Kidney (tissue), 14 donors: ENCODE results near the gene PRKG2. TPM values are rescaled to one million over a fixed set of nuclear protein-coding genes. Genes with fewer than 3 reads are reported as not detected.

Experiments
- DNase-seq, 5 donors: peaks; one replicate each; pipeline ENCODE4 v3.0.0-alpha.2; 2013 to 2020
- FAIRE-seq: peaks from 2 replicates; lab custom pipeline; 2012; peaks lifted over from hg19 to GRCh38; lab: Jason Lieb, UNC
- H3K27ac ChIP-seq, 2 donors: one replicate each; pipeline ENCODE4 v1.7.0; 2013; ENCODE audit warnings: low read depth in 2 of 2, low read length in 2 of 2, inconsistent platforms in 1 of 2
- H3K27me3 ChIP-seq: one replicate; pipeline ENCODE4 v1.7.1; 2013; ENCODE audit warnings: low read length, inconsistent platforms; ENCODE audit not compliant: control insufficient read depth, insufficient read depth
- H3K36me3 ChIP-seq, 3 donors: one replicate each; pipeline versions ENCODE4 v1.7.0 to v1.7.1; 2013; ENCODE audit warnings: low read length in 3 of 3, control low read depth in 1 of 3, inconsistent platforms in 1 of 3; ENCODE audit not compliant: insufficient read depth in 3 of 3, control insufficient read depth in 2 of 3
- H3K4me1 ChIP-seq, 3 donors: one replicate each; pipeline versions ENCODE4 v1.7.0 to v1.7.1; 2013; ENCODE audit warnings: low read length in 3 of 3, inconsistent platforms in 1 of 3, low read depth in 1 of 3; ENCODE audit not compliant: control insufficient read depth in 2 of 3, insufficient read depth in 2 of 3
- H3K4me3 ChIP-seq, 3 donors: one replicate each; pipeline versions ENCODE4 v1.7.0 to v1.8.1; 2013; ENCODE audit warnings: low read length in 3 of 3, control low read depth in 1 of 3, inconsistent platforms in 1 of 3
- H3K9ac ChIP-seq, 3 donors: one replicate each; pipeline versions ENCODE4 v1.7.0 to v1.7.1; 2013; ENCODE audit warnings: low read length in 3 of 3, control low read depth in 1 of 3, inconsistent platforms in 1 of 3
- H3K9me3 ChIP-seq, 3 donors: one replicate each; pipeline versions ENCODE4 v1.7.0 to v1.7.1; 2013; ENCODE audit warnings: low read length in 3 of 3, control low read depth in 1 of 3, inconsistent platforms in 1 of 3; ENCODE audit not compliant: control insufficient read depth in 2 of 3, insufficient read depth in 1 of 3
- CTCF ChIP-seq: IDR thresholded peaks from 3 replicates; pipeline ENCODE4 v1.5.1; 2012; ENCODE audit warnings: mild to moderate bottlenecking, moderate library complexity, borderline replicate concordance; ENCODE audit not compliant: insufficient read depth; ENCODE audit errors: extremely low read depth
- intact Hi-C: fragments of 100-400 bp; cut with DNase I; formaldehyde crosslinking; loops from one replicate; pipeline ENCODE4 v1.11.1; 2022
- polyA plus RNA-seq: library from polyadenylated mRNA; stranded (reverse); fragments of 350-450 nt; fragmentation: Illumina TruSeq; extraction: RNeasy Lipid Tissue Mini Kit (QIAGEN cat#74804); gene quantifications from one replicate; pipeline ENCODE4 v1.2.3, GENCODE V29; 2014; ENCODE audit warnings: low read depth, low replicate concordance; ENCODE audit not compliant: insufficient read depth
- total RNA-seq: library from RNA; stranded (reverse); fragmentation: NEBNext Ultra II Directional; extraction: Animal tissue kit (Norgen Biotek cat#: 25700); gene quantifications from one replicate; pipeline ENCODE4 v1.2.1, GENCODE V29; 2021
- donor health status: control.
- donor health status: control.
- donor health status: control.
- donor health status: control.
- donor health status: control.
- donor health status: DM: yes; HTN: yes; CAD: no.
- donor health status: Normal renal cell carcinoma (clear cell type).

The PRKG2 gene
- total and polyA plus RNA-seq, 2 donors from 2014 or later: 0.54 to 1.4 TPM

GRCh38 chr4:81198609-81199008 lies 16.4 kb downstream of the PRKG2 start:
- Histone ChIP-seq H3K4me1 (no peaks in the 10 kb centered on the region), H3K9ac (no peak overlapping the region), H3K9me3 (no peaks in the 10 kb centered on the region), H3K27me3 (no peaks in the 10 kb centered on the region), H3K36me3 (no peaks in the 10 kb centered on the region), H3K4me3 (no peak overlapping the region), H3K27ac (no peak overlapping the region)
- intact Hi-C loops: no loop called here
- FAIRE-seq (no peak), DNase-seq (no peak)
- TF ChIP-seq CTCF: no peak

- Histone ChIP-seq H3K9ac (no peak overlapping the region), H3K27me3 (no peaks in the 10 kb centered on the region), H3K4me3 (no peak overlapping the region), H3K4me1 (no peaks in the 10 kb centered on the region), H3K9me3 (no peaks in the 10 kb centered on the region), H3K36me3 (no peaks in the 10 kb centered on the region), H3K27ac (no peak overlapping the region)
- DNase-seq (peak in 2 of 5 donors; percentile 24 to 26), FAIRE-seq (no peak)
- intact Hi-C loops: no loop called here
- TF ChIP-seq CTCF: no peak
These were observed 17.0 kb downstream of the PRKG2 start for GRCh38 chr4:81197864-81198524.

- Histone ChIP-seq H3K27me3 (no peaks in the 10 kb centered on the region), H3K4me3 (no peak overlapping the region), H3K9me3 (no peaks in the 10 kb centered on the region), H3K27ac (no peak overlapping the region), H3K9ac (no peak overlapping the region), H3K36me3 (no peaks in the 10 kb centered on the region), H3K4me1 (no peaks in the 10 kb centered on the region)
- intact Hi-C loops: no loop called here
- no peak for TF ChIP-seq CTCF
- FAIRE-seq: no peak
- DNase-seq: no peak
These were observed 18.8 kb downstream of the PRKG2 start for GRCh38 chr4:81196126-81196650.
